PFSK-1 (cell line): ENCODE data around the gene CLMN.

Source experiments
- FOXP2 ChIP-seq: optimal IDR thresholded peaks from 2 replicates; pipeline ENCODE3; 2011; ENCODE audit warnings: borderline replicate concordance, control low read depth, inconsistent platforms; ENCODE audit not compliant: insufficient read depth; ENCODE audit errors: extremely low read length, extremely low read depth
- POLR2AphosphoS5 ChIP-seq: IDR thresholded peaks from 2 replicates; pipeline ENCODE4 v1.6.1; 2012; ENCODE audit warnings: low read depth, mild to moderate bottlenecking, control low read depth, low read length, moderate library complexity
- SIN3A ChIP-seq: IDR thresholded peaks from 2 replicates; pipeline ENCODE4 v1.6.1; 2012; ENCODE audit warnings: mild to moderate bottlenecking, low read length, moderate library complexity, borderline replicate concordance; ENCODE audit not compliant: insufficient read depth
- TAF1 ChIP-seq: IDR thresholded peaks from 2 replicates; pipeline ENCODE4 v1.6.1; 2012; ENCODE audit warnings: low read length, control low read depth, borderline replicate concordance; ENCODE audit not compliant: insufficient read depth
- TF ChIP-seq, protein P1 (sequence below), 2 experiments: IDR thresholded peaks; 2 replicates each; pipeline versions ENCODE4 v1.6.1 to v1.8.0; 2011 to 2012; ENCODE audit warnings: low read depth in 2 of 2, low read length in 2 of 2, control low read depth in 1 of 2, inconsistent platforms in 1 of 2, mild to moderate bottlenecking in 1 of 2, moderate library complexity in 1 of 2; ENCODE audit not compliant: insufficient read depth in 1 of 2

Gene CLMN

DNA sequence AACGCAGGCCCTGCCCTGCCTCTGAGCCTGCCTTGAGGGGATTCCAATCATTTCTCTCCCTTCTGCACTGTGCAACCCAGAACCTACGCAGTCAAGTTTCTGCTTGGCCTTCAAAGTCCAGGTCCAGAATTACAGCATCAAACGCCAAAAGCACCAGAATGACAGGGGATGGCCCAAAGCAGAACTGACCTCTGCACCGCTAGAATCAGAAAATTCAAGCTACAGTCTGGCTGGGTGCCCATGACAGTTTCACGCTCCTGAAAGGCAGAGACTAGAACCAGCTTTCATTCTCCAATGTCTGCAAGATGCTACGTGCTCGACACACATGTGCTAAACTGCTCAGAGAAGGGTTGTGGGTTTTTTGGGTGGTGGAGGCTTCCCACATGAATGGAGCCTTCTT is 4.1 kb downstream of the CLMN start:
- TF ChIP-seq, protein P1, sequence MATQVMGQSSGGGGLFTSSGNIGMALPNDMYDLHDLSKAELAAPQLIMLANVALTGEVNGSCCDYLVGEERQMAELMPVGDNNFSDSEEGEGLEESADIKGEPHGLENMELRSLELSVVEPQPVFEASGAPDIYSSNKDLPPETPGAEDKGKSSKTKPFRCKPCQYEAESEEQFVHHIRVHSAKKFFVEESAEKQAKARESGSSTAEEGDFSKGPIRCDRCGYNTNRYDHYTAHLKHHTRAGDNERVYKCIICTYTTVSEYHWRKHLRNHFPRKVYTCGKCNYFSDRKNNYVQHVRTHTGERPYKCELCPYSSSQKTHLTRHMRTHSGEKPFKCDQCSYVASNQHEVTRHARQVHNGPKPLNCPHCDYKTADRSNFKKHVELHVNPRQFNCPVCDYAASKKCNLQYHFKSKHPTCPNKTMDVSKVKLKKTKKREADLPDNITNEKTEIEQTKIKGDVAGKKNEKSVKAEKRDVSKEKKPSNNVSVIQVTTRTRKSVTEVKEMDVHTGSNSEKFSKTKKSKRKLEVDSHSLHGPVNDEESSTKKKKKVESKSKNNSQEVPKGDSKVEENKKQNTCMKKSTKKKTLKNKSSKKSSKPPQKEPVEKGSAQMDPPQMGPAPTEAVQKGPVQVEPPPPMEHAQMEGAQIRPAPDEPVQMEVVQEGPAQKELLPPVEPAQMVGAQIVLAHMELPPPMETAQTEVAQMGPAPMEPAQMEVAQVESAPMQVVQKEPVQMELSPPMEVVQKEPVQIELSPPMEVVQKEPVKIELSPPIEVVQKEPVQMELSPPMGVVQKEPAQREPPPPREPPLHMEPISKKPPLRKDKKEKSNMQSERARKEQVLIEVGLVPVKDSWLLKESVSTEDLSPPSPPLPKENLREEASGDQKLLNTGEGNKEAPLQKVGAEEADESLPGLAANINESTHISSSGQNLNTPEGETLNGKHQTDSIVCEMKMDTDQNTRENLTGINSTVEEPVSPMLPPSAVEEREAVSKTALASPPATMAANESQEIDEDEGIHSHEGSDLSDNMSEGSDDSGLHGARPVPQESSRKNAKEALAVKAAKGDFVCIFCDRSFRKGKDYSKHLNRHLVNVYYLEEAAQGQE (IDR thresholded peaks at IDR 0.05; ENCODE audit: insufficient read depth in 1 of 2, low read depth in 2 of 2, low read length in 2 of 2): no peak
- TF ChIP-seq POLR2AphosphoS5: no peak
- no peak for TF ChIP-seq SIN3A
- no peak for TF ChIP-seq TAF1
- no peak for TF ChIP-seq FOXP2

DNA sequence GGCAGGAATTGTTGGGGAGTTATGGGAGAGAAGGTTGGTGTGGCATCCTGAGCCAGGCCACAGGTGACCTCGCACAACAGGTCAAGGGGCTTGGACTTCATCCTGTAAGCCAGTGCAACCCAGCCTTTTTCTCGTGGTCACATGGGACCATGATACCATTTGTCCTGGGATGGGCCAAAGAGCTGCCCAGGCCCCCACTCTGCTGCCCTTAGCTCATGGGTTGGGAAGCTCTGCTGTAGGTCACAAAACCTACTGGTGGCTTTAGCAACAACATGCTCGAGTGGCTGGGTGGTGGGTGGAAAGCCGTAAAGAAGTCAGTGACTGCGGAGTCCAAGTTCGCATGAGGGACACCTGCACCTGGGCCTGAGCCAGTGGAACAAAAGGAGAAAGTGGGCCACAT is 4.6 kb downstream of the CLMN start:
- TF ChIP-seq, protein P1 (IDR thresholded peaks at IDR 0.05; ENCODE audit: insufficient read depth in 1 of 2, low read depth in 2 of 2, low read length in 2 of 2): no peak
- no peak for TF ChIP-seq SIN3A
- TF ChIP-seq POLR2AphosphoS5: no peak
- TF ChIP-seq TAF1: no peak
- no peak for TF ChIP-seq FOXP2

DNA sequence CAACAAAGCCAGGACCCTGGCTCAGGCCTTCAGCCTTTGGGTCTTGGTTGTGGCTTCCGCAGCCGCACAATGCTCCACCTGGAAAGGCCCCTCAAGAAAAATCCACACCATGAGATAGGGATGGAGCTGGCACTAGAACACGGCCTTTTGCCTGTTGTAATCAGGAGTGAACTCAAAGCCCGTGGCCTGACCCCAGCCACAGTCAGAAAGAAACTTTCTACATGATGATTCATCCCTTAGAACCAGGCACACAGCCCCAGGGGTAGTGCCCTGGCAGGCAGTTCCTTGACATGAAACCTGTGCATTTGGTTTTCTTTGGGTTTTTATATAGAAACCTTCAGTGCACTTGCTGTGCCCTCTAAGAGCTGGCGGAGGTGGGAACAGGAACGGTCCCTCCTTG is 5.1 kb downstream of the CLMN start:
- TF ChIP-seq SIN3A (no peak), TAF1 (no peak)

DNA sequence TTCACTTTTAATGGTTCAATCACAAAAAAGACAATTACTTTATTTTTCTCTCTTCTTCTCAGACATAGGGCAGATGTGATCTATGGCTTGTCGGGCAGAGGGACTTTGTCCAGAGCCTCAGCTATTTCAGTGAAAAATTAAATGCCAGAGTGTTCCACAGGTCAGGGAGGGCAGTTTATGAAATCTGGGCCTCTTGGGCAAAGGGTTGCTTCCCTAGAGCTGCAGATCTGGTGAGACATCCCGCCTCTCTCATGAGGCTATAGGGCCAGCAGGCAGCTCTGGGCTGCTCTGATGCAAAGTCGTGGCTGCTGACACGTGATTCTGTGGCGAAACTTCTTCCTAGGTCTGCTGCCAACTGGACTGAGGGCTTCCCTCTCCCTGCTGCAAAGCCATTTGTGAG is 6.0 kb downstream of the CLMN start:
- TF ChIP-seq, protein P1 (IDR thresholded peaks at IDR 0.05; ENCODE audit: insufficient read depth in 1 of 2, low read depth in 2 of 2, low read length in 2 of 2): no peak
- TF ChIP-seq SIN3A (no peak), FOXP2 (no peak), POLR2AphosphoS5 (no peak), TAF1 (no peak)

DNA sequence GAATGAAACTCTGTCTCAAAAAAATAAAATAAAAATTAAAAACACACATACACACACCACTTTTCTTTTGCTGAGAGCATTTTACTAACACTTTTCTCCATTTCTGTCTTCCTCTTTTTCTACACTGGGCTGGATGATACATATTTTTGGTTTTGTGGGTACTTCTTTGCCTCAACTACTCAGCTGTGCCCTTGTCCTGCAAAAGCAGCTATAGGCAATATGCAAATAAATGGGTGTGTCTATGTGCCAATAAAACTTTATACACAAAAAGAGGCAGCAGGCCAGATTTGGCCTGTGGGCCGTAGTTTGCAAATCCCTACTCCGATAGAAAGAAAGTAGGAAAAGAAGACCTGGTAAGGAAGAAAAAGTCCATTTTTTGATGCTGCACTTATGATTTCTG is 6.5 kb downstream of the CLMN start:
- TF ChIP-seq SIN3A (no peak), POLR2AphosphoS5 (no peak), TAF1 (no peak), FOXP2 (no peak)
- TF ChIP-seq, protein P1 (IDR thresholded peaks at IDR 0.05; ENCODE audit: insufficient read depth in 1 of 2, low read depth in 2 of 2, low read length in 2 of 2): no peak
